NCI-H82 treated with DMSO at 0.1 percent for 48 hours (cell line): ENCODE measurements around the gene PSMD3.
A peak's percentile ranks its signal among the peaks of the same experiment; 100 is the strongest.

Experiments used
- DNase-seq: peaks from one replicate; lab custom pipeline; 2025; ENCODE audit not compliant: unreplicated experiment; lab: John Stamatoyannopoulos, UW

The PSMD3 gene

GRCh38 chr17:39960524-39961041, 20.0 kb upstream of the PSMD3 start:
- DNase-seq = no peak

- no peak for DNase-seq
These were observed 17.9 kb upstream of the PSMD3 start, which contains the start of gene GSDMA for GRCh38 chr17:39962642-39963220. TSS of gene GSDMA (plus strand) at chr17:39963004. CDS start at chr17:39965688, 2,684 bp downstream.

- DNase-seq = no peak
These were observed 16.8 kb upstream of the PSMD3 start for GRCh38 chr17:39963829-39964228.

- no peak for DNase-seq
These were observed 15.4 kb upstream of the PSMD3 start for GRCh38 chr17:39965017-39965699.

GRCh38 chr17:39966771-39967170, 13.8 kb upstream of the PSMD3 start:
- DNase-seq = no peak

GRCh38 chr17:39968761-39969160, 11.8 kb upstream of the PSMD3 start:
- DNase-seq = no peak

GRCh38 chr17:39969375-39969774, 11.2 kb upstream of the PSMD3 start:
- no peak for DNase-seq

GRCh38 chr17:39970157-39970692, 10.4 kb upstream of the PSMD3 start:
- no peak for DNase-seq

GRCh38 chr17:39971076-39971603, 9.5 kb upstream of the PSMD3 start:
- DNase-seq = no peak

GRCh38 chr17:39972271-39972670, 8.3 kb upstream of the PSMD3 start:
- no peak for DNase-seq

GRCh38 chr17:39973496-39973895, 7.1 kb upstream of the PSMD3 start:
- DNase-seq = no peak

GRCh38 chr17:39974433-39974832, 6.2 kb upstream of the PSMD3 start:
- DNase-seq = no peak

GRCh38 chr17:39975801-39976200, 4.8 kb upstream of the PSMD3 start:
- no peak for DNase-seq

- no peak for DNase-seq
These were observed 1.5 kb upstream of the PSMD3 start for GRCh38 chr17:39979016-39979670.

- DNase-seq = peak; percentile 44
These were observed 685 bp upstream of the PSMD3 start for GRCh38 chr17:39979893-39980350.

- DNase-seq = no peak
These were observed 667 bp downstream of the PSMD3 start for GRCh38 chr17:39981207-39981741.

- DNase-seq = no peak
These were observed 1.3 kb downstream of the PSMD3 start for GRCh38 chr17:39981766-39982375.

GRCh38 chr17:39988206-39988810, 7.7 kb downstream of the PSMD3 start:
- DNase-seq = no peak

- no peak for DNase-seq
These were observed 13.8 kb downstream of the PSMD3 start for GRCh38 chr17:39994448-39994847.

- no peak for DNase-seq
These were observed 14.8 kb downstream of the PSMD3 start for GRCh38 chr17:39995438-39995837.
